Mesendoderm (in vitro differentiated cells): Measurements from ENCODE around the gene GSPT1.

ENCODE experiments used
- DNase-seq: peaks from one replicate; pipeline ENCODE4 v3.0.0; 2013
- H2AK5ac ChIP-seq: 2 replicates; pipeline ENCODE4 v1.6.1; 2013; ENCODE audit warnings: low read length, inconsistent platforms
- H2BK120ac ChIP-seq: 2 replicates; pipeline ENCODE4 v1.6.1; 2013; ENCODE audit warnings: low read depth, mild to moderate bottlenecking, low read length, moderate library complexity, mixed read lengths
- H2BK15ac ChIP-seq: replicated peaks from 2 replicates; pipeline ENCODE4 v1.6.1; 2013; ENCODE audit warnings: low read depth, mild to moderate bottlenecking, moderate library complexity
- H2BK5ac ChIP-seq: 2 replicates; pipeline ENCODE4 v1.6.1; 2013; ENCODE audit warnings: low read length, inconsistent platforms
- H3K18ac ChIP-seq: 2 replicates; pipeline ENCODE4 v1.6.1; 2013; ENCODE audit warnings: mild to moderate bottlenecking, low read length, mixed read lengths
- H3K23ac ChIP-seq: one replicate; pipeline ENCODE4 v1.6.1; 2013; ENCODE audit warnings: low read length
- H3K27ac ChIP-seq: 2 replicates; pipeline ENCODE4 v1.5.1; 2013; ENCODE audit warnings: low read depth, mild to moderate bottlenecking, inconsistent platforms, low read length, moderate library complexity
- H3K27me3 ChIP-seq: 2 replicates; pipeline ENCODE4 v1.6.1; 2013; ENCODE audit warnings: low read length, control low read depth, mild to moderate bottlenecking, inconsistent platforms; ENCODE audit not compliant: insufficient read depth, poor library complexity
- H3K36me3 ChIP-seq: 2 replicates; pipeline ENCODE4 v1.6.1; 2013; ENCODE audit warnings: low read length, inconsistent platforms; ENCODE audit not compliant: control insufficient read depth, insufficient read depth
- H3K4ac ChIP-seq: one replicate; pipeline ENCODE4 v1.6.1; 2013; ENCODE audit warnings: low read depth, mild to moderate bottlenecking, low read length, moderate library complexity
- H3K4me1 ChIP-seq: 2 replicates; pipeline ENCODE4 v1.6.1; 2013; ENCODE audit warnings: low read depth, low read length, inconsistent platforms; ENCODE audit not compliant: control insufficient read depth
- H3K4me2 ChIP-seq: 2 replicates; pipeline ENCODE4 v1.6.1; 2013; ENCODE audit warnings: low read length
- H3K4me3 ChIP-seq: 2 replicates; pipeline ENCODE4 v1.5.1; 2013; ENCODE audit warnings: mild to moderate bottlenecking, low read length
- H3K56ac ChIP-seq: one replicate; pipeline ENCODE4 v1.6.1; 2013; ENCODE audit warnings: low read length
- H3K79me1 ChIP-seq: 2 replicates; pipeline ENCODE4 v1.6.1; 2013; ENCODE audit warnings: low read length, inconsistent platforms
- H3K79me2 ChIP-seq: 2 replicates; pipeline ENCODE4 v1.6.1; 2013; ENCODE audit warnings: mild to moderate bottlenecking, low read length; ENCODE audit not compliant: control insufficient read depth, insufficient read depth
- H3K9ac ChIP-seq: 2 replicates; pipeline ENCODE4 v1.6.1; 2013; ENCODE audit warnings: low read length, inconsistent platforms
- H4K5ac ChIP-seq: one replicate; pipeline ENCODE4 v1.6.1; 2013; ENCODE audit warnings: low read length
- H4K8ac ChIP-seq: one replicate; pipeline ENCODE4 v1.6.1; 2013; ENCODE audit warnings: low read depth, mild to moderate bottlenecking, control low read depth, low read length, moderate library complexity
- WGBS: extraction: QIAGEN DNeasy Blood & Tissue Kit; methylation state at CpG from one replicate; pipeline ENCODE4 v1.1.7; 2013; ENCODE audit warnings: low lambda C conversion rate, missing lambda C conversion rate; ENCODE audit not compliant: insufficient coverage; ENCODE audit errors: extremely low coverage; 5-methylcytosine and 5-hydroxymethylcytosine counted together

Gene GSPT1

GRCh38 chr16:11844499-11844898 lies 71.3 kb downstream of the GSPT1 start:
- no peak overlapping the region for H3K9ac ChIP-seq

GRCh38 chr16:11843861-11844260 lies 71.9 kb downstream of the GSPT1 start:
- Histone ChIP-seq H3K27ac (no peak overlapping the region), H2BK120ac (no peak overlapping the region), H2BK15ac (no peak overlapping the region), H3K23ac (no peak overlapping the region), H3K79me1 (peaks cover 11% of the 10 kb centered on the region), H3K36me3 (peaks cover 40% of the 10 kb centered on the region), H3K4me1 (no peaks in the 10 kb centered on the region), H3K18ac (no peak overlapping the region), H4K8ac (no peak overlapping the region), H3K4me2 (no peak overlapping the region), H3K9ac (no peak overlapping the region), H3K79me2 (peaks cover 22% of the 10 kb centered on the region), H4K5ac (no peak overlapping the region), H2BK5ac (no peak overlapping the region), H3K56ac (no peak overlapping the region), H3K4ac (no peak overlapping the region), H3K4me3 (no peak overlapping the region), H3K27me3 (no peaks in the 10 kb centered on the region), H2AK5ac (no peak overlapping the region)
- no CpG with 5 or more reads among the region's 5 CpGs for WGBS
- DNase-seq, result no peak

More at GRCh38 chr16:11844499-11844898, 71.3 kb downstream of the GSPT1 start:
- Histone ChIP-seq H3K4ac (no peak overlapping the region), H3K56ac (no peak overlapping the region), H3K36me3 (peaks cover 42% of the 10 kb centered on the region), H2BK15ac (no peak overlapping the region), H3K4me2 (no peak overlapping the region), H2BK120ac (no peak overlapping the region), H3K4me1 (no peaks in the 10 kb centered on the region), H2BK5ac (no peak overlapping the region), H3K23ac (no peak overlapping the region), H3K4me3 (no peak overlapping the region), H3K79me1 (peaks cover 14% of the 10 kb centered on the region), H3K79me2 (peaks cover 26% of the 10 kb centered on the region), H3K27me3 (no peaks in the 10 kb centered on the region), H2AK5ac (no peak overlapping the region), H3K18ac (no peak overlapping the region), H4K5ac (no peak overlapping the region), H3K27ac (no peak overlapping the region), H4K8ac (no peak overlapping the region)
- WGBS, result no CpG with 5 or more reads among the region's 4 CpGs
- no peak for DNase-seq

DNA sequence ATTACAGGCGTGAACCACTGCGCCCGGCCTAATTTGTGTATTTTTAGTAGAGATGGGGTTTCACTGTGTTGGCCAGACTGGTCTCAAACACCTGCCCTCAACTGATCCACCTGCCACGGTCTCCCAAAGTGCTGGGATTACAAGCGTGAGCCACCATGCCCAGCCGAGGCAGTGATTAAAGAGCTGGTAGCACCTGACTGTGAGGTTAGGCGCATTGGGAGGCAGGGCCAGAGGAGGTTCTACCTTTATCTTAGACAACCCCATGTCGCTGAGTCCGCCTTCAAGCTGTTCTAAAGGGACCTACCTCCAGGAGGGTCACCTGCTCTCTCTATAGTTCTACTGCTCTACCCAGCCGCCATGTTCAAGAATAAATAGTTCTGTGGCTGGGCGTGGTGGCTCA lies 72.5 kb downstream of the GSPT1 start:
- Histone ChIP-seq H2BK15ac (no peak overlapping the region), H3K27me3 (no peaks in the 10 kb centered on the region), H2AK5ac (no peak overlapping the region), H3K27ac (no peak overlapping the region), H3K56ac (no peak overlapping the region), H3K4me1 (no peaks in the 10 kb centered on the region), H3K79me1 (peaks cover 11% of the 10 kb centered on the region), H3K36me3 (peaks cover 38% of the 10 kb centered on the region), H2BK120ac (no peak overlapping the region), H2BK5ac (no peak overlapping the region), H3K4me2 (no peak overlapping the region), H4K5ac (no peak overlapping the region), H3K9ac (no peak overlapping the region), H4K8ac (no peak overlapping the region), H3K18ac (no peak overlapping the region), H3K4ac (no peak overlapping the region), H3K4me3 (no peak overlapping the region), H3K79me2 (peaks cover 15% of the 10 kb centered on the region), H3K23ac (no peak overlapping the region)
- DNase-seq, result no peak
- no CpG with 5 or more reads among the region's 11 CpGs for WGBS

DNA sequence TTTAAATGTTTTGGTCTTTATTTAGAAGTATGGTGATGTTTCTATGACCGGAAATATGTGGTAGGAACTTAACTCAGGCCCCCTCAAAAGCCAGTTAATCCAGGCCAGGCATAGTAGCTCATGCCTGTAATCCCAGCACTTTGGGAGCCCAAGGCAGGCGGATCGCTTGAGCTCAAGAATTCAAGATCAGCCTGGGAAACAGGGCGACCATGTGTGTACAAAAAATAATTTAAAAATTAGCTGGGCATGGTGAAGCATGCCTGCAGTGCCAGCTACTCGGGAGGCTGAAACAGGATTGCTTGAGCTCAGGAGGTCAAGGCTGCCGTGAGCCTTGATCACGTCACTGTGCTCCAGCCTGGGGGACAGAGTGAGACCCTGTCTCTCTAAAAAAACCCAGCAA lies 74.7 kb downstream of the GSPT1 start:
- peaks cover 5% of the 10 kb centered on the region for H3K4me1 ChIP-seq
- H2BK15ac ChIP-seq, result no peak overlapping the region
- H4K5ac ChIP-seq, result no peak overlapping the region
- H3K56ac ChIP-seq, result no peak overlapping the region
- peaks cover 48% of the 10 kb centered on the region for H3K36me3 ChIP-seq
- H3K4me3 ChIP-seq, result no peak overlapping the region
- no peak overlapping the region for H3K18ac ChIP-seq
- no peak overlapping the region for H3K4me2 ChIP-seq
- peaks cover 11% of the 10 kb centered on the region for H3K79me1 ChIP-seq
- H3K79me2 ChIP-seq, result peaks cover 9% of the 10 kb centered on the region
- no peaks in the 10 kb centered on the region for H3K27me3 ChIP-seq
- no peak overlapping the region for H2BK120ac ChIP-seq
- DNase-seq, result no peak
- H4K8ac ChIP-seq, result no peak overlapping the region
- no peak overlapping the region for H2AK5ac ChIP-seq
- no peak overlapping the region for H3K9ac ChIP-seq
- no CpG with 5 or more reads among the region's 7 CpGs for WGBS
- no peak overlapping the region for H3K23ac ChIP-seq
- no peak overlapping the region for H2BK5ac ChIP-seq
- H3K27ac ChIP-seq, result no peak overlapping the region
- H3K4ac ChIP-seq, result no peak overlapping the region

DNA sequence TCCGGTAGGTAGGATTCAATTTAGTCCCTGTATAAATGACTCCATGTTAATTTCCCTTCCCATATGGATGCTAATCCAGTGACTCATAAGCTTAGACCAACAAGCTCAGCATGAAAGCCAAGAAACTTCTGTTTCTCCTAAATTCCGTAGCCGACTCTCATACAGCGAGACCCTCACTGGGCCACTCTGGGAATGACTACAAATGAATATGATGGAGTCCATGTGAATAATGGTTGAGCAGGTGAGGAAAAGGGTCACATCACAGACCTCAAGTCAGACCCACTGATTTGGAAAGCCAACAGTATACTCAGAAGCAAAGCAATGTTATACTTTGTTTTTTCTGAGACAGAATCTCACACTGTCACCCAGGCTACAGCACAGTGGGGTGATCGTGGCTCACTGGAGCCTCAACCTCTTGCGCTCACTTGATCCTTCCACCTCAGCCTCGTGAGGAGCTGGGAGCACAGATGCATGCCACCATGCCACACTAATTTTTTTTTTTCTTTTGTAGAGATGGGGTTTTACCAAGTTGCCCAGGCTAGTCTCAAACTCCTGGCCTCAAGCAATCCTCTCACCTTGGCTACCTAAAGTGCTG lies 79.0 kb downstream of the GSPT1 start:
- Histone ChIP-seq H4K5ac (no peak overlapping the region), H2BK120ac (no peak overlapping the region), H4K8ac (no peak overlapping the region), H2AK5ac (no peak overlapping the region), H3K79me1 (no peaks in the 10 kb centered on the region), H3K27ac (peak overlapping the region; percentile 37), H3K4me2 (no peak overlapping the region), H3K36me3 (peaks cover 29% of the 10 kb centered on the region), H3K23ac (no peak overlapping the region), H3K18ac (no peak overlapping the region), H3K4ac (no peak overlapping the region), H3K4me1 (peaks cover 5% of the 10 kb centered on the region), H3K27me3 (no peaks in the 10 kb centered on the region), H3K9ac (no peak overlapping the region), H2BK15ac (no peak overlapping the region), H3K79me2 (no peaks in the 10 kb centered on the region), H3K4me3 (no peak overlapping the region), H3K56ac (no peak overlapping the region), H2BK5ac (no peak overlapping the region)
- no CpG with 5 or more reads among the region's 7 CpGs for WGBS
- DNase-seq, result peak; percentile 86
